ENCODE measurements around the gene CCDC88A. TPM values are rescaled to one million over a fixed set of nuclear protein-coding genes. Genes with fewer than 3 reads are reported as not detected.

The CCDC88A gene
- total RNA-seq, 5 donors from 2014 or later (not counting 1 experiment from before 2014, with no cell fraction given): 13.2 to 15.7 (median 14.3) TPM

DNA sequence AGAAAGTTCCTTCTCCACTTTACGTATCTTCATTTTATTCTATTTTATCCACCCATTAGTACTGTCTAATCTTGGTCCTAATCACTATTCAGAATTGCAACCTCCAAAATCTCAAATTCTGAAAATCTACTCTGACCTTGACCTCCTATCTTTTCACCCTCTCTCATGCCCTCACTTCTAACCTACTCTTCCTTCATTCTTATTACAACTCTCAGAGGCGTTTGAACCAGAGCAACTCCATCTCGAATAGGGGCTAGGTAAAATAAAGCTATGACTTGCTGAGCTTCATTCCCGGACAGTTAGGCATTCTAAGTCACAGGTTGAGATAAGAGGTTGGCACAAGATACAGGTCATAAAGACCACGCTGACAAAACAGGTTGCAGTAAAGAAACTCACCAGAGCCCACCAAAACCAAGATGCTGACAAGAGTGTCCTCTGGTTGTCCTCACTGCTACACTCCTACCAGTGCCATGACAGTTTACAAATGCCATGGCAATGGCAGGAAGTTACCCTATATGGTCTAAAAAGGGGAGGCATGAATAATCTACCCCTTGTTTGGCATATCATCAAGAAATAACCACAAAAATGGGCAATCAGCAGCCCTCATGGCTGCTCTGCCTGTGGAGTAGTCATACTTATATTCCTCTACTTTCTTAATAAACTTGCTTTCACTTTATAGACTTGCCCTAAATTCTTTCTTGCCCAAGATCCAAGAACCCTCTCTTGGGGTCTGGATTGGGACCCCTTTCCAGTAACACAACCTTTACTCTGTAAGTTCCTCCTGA lies 11.4 kb downstream of the CCDC88A start:
- Mint-ChIP-seq H3K36me3 (peaks cover 5% of the 10 kb centered on the region), H3K4me1 (peaks cover 0 to 8% (median 8%) of the 10 kb centered on the region in 3 donors), H3K4me3 (no peak overlapping the region), H3K27ac (peak overlapping the region in 1 of 2 donors; percentile 13), H3K9me3 (no peaks in the 10 kb centered on the region), H3K27me3 (no peaks in the 10 kb centered on the region)
- Histone ChIP-seq H3K27me3 (replicated peaks in 1 of 2; ENCODE audit: control insufficient read depth in 2 of 2, extremely low read depth in 1 of 2, insufficient read depth in 2 of 2, low read length in 1 of 2) (no peaks in the 10 kb centered on the region), H3K9me3 (no peaks in the 10 kb centered on the region), H3K36me3 (ENCODE audit: control insufficient read depth in 2 of 2, extremely low read depth in 1 of 2, insufficient read depth in 1 of 2, low read length in 1 of 2) (no peaks in the 10 kb centered on the region), H3K4me1 (ENCODE audit: control insufficient read depth in 1 of 2, extremely low read depth in 1 of 2, insufficient read depth in 2 of 2, low read length in 2 of 2) (no peaks in the 10 kb centered on the region), H3K27ac (ENCODE audit: low read length) (no peak overlapping the region), H3K4me3 (ENCODE audit: control insufficient read depth in 1 of 2, extremely low read depth in 1 of 2, low read length in 1 of 2) (no peak overlapping the region)
- DNase-seq (no peak), ATAC-seq (replicated peaks in 1 of 4) (no peak)
- WGBS (ENCODE audit: insufficient coverage): 94% methylated on average over 2 of the region's 5 CpGs
- ChIA-PET CTCF (no interaction called here), POLR2A (no interaction called here)

DNA sequence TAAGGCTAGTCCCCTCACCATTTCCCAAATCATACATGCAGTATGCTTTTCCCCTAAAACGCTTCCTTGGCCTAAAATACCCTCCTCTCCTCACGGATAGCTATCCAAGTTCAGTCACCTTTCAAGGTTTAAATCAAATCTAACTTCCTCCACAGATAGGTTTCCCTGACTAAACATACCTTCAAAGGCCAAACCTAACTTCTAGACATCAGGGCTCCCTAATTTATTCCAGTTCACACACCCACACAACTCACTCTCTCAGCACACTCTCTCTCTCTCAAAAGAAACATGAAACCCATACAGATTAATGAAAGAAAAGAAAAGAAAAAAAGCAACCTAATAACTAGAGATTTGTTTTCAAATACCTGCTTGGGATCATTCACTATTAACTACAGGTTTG lies 14.5 kb downstream of the CCDC88A start:
- Mint-ChIP-seq H3K27me3 (no peaks in the 10 kb centered on the region), H3K4me1 (peaks cover 0 to 8% (median 8%) of the 10 kb centered on the region in 3 donors), H3K4me3 (no peak overlapping the region), H3K27ac (peak overlapping the region in 1 of 2 donors; percentile 30), H3K36me3 (peaks cover 10% of the 10 kb centered on the region), H3K9me3 (no peaks in the 10 kb centered on the region)
- no peak for ATAC-seq (replicated peaks in 1 of 4)
- Histone ChIP-seq H3K9me3 (no peaks in the 10 kb centered on the region), H3K27ac (ENCODE audit: low read length) (no peak overlapping the region), H3K4me3 (ENCODE audit: control insufficient read depth in 1 of 2, extremely low read depth in 1 of 2, low read length in 1 of 2) (no peak overlapping the region), H3K27me3 (replicated peaks in 1 of 2; ENCODE audit: control insufficient read depth in 2 of 2, extremely low read depth in 1 of 2, insufficient read depth in 2 of 2, low read length in 1 of 2) (no peaks in the 10 kb centered on the region), H3K36me3 (ENCODE audit: control insufficient read depth in 2 of 2, extremely low read depth in 1 of 2, insufficient read depth in 1 of 2, low read length in 1 of 2) (no peaks in the 10 kb centered on the region), H3K4me1 (ENCODE audit: control insufficient read depth in 1 of 2, extremely low read depth in 1 of 2, insufficient read depth in 2 of 2, low read length in 2 of 2) (no peaks in the 10 kb centered on the region)
- WGBS (ENCODE audit: insufficient coverage): 93% methylated on average over 2 of the region's 2 CpGs
- POLR2A ChIA-PET: no interaction called here
- CTCF ChIA-PET: no interaction called here
- no peak for DNase-seq

DNA sequence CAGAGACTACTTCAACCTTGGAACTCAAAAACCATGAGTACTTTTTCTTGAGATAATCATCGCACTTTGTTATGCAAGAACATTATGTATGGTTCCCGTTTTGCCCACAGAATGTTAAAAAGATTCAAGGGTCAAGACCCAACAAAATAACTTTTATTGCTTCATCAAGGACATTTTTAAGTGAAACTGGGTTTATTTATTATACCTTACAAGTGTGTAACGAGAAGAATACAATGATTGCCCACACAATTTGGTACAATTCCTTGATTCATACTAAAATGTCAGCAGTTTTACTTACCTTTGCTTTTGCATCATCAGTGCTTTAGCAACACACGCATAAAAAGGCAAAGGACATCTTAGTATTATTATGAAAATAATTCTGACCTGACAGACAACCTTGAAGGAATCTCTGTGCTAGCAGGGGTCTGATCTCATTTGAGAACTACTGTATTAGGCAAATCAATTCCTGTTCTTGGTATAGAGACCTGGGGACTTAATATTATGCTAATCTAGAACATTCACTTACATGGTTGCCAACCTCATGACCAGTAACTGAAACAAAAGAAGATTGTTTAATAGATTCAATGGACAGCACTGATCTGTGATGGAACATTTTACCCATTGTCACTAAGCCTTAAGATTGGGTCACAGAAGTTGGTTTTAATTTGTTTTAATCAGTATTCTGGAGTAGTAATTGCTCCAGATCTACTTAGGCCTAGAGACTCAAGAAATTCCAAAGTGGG lies 16.2 kb downstream of the CCDC88A start:
- H3K4me1 Mint-ChIP-seq: no peaks in the 10 kb centered on the region
- no peaks in the 10 kb centered on the region for H3K27me3 ChIP-seq (replicated peaks in 1 of 2; ENCODE audit: control insufficient read depth in 2 of 2, extremely low read depth in 1 of 2, insufficient read depth in 2 of 2, low read length in 1 of 2)
- no peaks in the 10 kb centered on the region for H3K9me3 Mint-ChIP-seq
- ChIA-PET POLR2A (interaction anchor here in 1 of 2 donors (0.7 kb wide), 1 partner anchor 118 kb away, joined by 5 read pairs; no protein-coding TSS in a partner anchor), CTCF (no interaction called here)
- H3K4me3 Mint-ChIP-seq: no peak overlapping the region
- no peak overlapping the region for H3K4me3 ChIP-seq (ENCODE audit: control insufficient read depth in 1 of 2, extremely low read depth in 1 of 2, low read length in 1 of 2)
- no CpG with 5 or more reads among the region's 4 CpGs for WGBS (ENCODE audit: insufficient coverage)
- no peaks in the 10 kb centered on the region for H3K36me3 ChIP-seq (ENCODE audit: control insufficient read depth in 2 of 2, extremely low read depth in 1 of 2, insufficient read depth in 1 of 2, low read length in 1 of 2)
- no peak overlapping the region for H3K27ac Mint-ChIP-seq
- no peak overlapping the region for H3K27ac ChIP-seq (ENCODE audit: low read length)
- no peaks in the 10 kb centered on the region for H3K27me3 Mint-ChIP-seq
- DNase-seq (no peak), ATAC-seq (replicated peaks in 1 of 4) (no peak)
- H3K4me1 ChIP-seq (ENCODE audit: control insufficient read depth in 1 of 2, extremely low read depth in 1 of 2, insufficient read depth in 2 of 2, low read length in 2 of 2): no peaks in the 10 kb centered on the region
- H3K36me3 Mint-ChIP-seq: peaks cover 10% of the 10 kb centered on the region
- no peaks in the 10 kb centered on the region for H3K9me3 ChIP-seq

DNA sequence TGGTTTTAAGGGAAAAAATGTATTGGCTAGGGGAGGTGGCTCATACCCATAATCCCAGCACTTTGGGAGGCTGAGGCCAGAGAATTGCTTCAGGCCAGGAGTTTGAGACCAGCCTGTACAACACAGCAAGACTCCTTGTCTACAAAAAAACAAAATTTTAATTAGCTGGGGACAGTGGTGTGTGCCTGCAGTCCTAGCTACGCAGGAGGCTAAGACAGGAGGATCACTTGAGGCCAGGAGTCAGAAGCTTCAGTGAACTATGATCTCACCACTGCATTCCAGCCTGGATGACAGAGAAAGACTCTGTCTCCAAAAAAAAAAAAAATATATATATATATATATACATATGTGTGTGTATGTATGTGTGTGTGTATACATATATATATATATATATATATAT lies 18.5 kb downstream of the CCDC88A start:
- no peak overlapping the region for H3K4me3 Mint-ChIP-seq
- Histone ChIP-seq H3K4me1 (ENCODE audit: control insufficient read depth in 1 of 2, extremely low read depth in 1 of 2, insufficient read depth in 2 of 2, low read length in 2 of 2) (no peaks in the 10 kb centered on the region), H3K27me3 (replicated peaks in 1 of 2; ENCODE audit: control insufficient read depth in 2 of 2, extremely low read depth in 1 of 2, insufficient read depth in 2 of 2, low read length in 1 of 2) (no peaks in the 10 kb centered on the region), H3K9me3 (no peaks in the 10 kb centered on the region), H3K27ac (ENCODE audit: low read length) (no peak overlapping the region), H3K4me3 (ENCODE audit: control insufficient read depth in 1 of 2, extremely low read depth in 1 of 2, low read length in 1 of 2) (no peak overlapping the region), H3K36me3 (ENCODE audit: control insufficient read depth in 2 of 2, extremely low read depth in 1 of 2, insufficient read depth in 1 of 2, low read length in 1 of 2) (no peaks in the 10 kb centered on the region)
- no peak overlapping the region for H3K27ac Mint-ChIP-seq
- peaks cover 10% of the 10 kb centered on the region for H3K36me3 Mint-ChIP-seq
- H3K4me1 Mint-ChIP-seq: no peaks in the 10 kb centered on the region
- DNase-seq (no peak), ATAC-seq (replicated peaks in 1 of 4) (no peak)
- H3K9me3 Mint-ChIP-seq: no peaks in the 10 kb centered on the region
- POLR2A ChIA-PET: interaction anchor here in 1 of 2 donors (0.6 kb wide), 1 partner anchor 9 kb away, joined by 3 read pairs; no protein-coding TSS in a partner anchor
- H3K27me3 Mint-ChIP-seq: no peaks in the 10 kb centered on the region
- CTCF ChIA-PET: no interaction called here
- WGBS (ENCODE audit: insufficient coverage): no CpG with 5 or more reads among the region's 1 CpG

DNA sequence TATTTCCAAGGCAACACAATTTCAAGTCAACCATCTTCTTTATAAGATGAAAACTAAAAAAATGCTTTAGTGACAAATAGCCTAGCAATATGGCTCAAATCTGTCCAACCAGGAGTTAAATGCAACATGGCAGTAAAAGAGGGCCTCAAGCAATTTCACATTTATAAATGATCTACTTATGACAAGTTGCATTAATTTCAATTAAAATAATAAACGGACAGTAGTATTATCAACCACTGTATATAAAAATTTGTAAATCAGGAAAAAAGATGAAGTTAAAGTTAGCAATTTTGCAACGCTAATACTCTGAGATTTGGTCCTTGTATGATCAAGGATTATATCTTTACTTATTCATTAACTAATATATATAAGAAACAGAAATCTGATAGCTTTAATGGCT lies 19.3 kb downstream of the CCDC88A start:
- Mint-ChIP-seq H3K4me3 (no peak overlapping the region), H3K4me1 (no peaks in the 10 kb centered on the region), H3K9me3 (no peaks in the 10 kb centered on the region), H3K36me3 (peaks cover 9% of the 10 kb centered on the region), H3K27me3 (no peaks in the 10 kb centered on the region), H3K27ac (no peak overlapping the region)
- DNase-seq (no peak), ATAC-seq (replicated peaks in 1 of 4) (no peak)
- WGBS (ENCODE audit: insufficient coverage): no CpG with 5 or more reads among the region's 2 CpGs
- H3K9me3 ChIP-seq: no peaks in the 10 kb centered on the region
- no peaks in the 10 kb centered on the region for H3K4me1 ChIP-seq (ENCODE audit: control insufficient read depth in 1 of 2, extremely low read depth in 1 of 2, insufficient read depth in 2 of 2, low read length in 2 of 2)
- H3K27ac ChIP-seq (ENCODE audit: low read length): no peak overlapping the region
- ChIA-PET POLR2A (interaction anchor here in 1 of 2 donors (0.6 kb wide), 1 partner anchor 12 kb away, joined by 7 read pairs; no protein-coding TSS in a partner anchor), CTCF (no interaction called here)
- no peaks in the 10 kb centered on the region for H3K36me3 ChIP-seq (ENCODE audit: control insufficient read depth in 2 of 2, extremely low read depth in 1 of 2, insufficient read depth in 1 of 2, low read length in 1 of 2)
- no peaks in the 10 kb centered on the region for H3K27me3 ChIP-seq (replicated peaks in 1 of 2; ENCODE audit: control insufficient read depth in 2 of 2, extremely low read depth in 1 of 2, insufficient read depth in 2 of 2, low read length in 1 of 2)
- no peak overlapping the region for H3K4me3 ChIP-seq (ENCODE audit: control insufficient read depth in 1 of 2, extremely low read depth in 1 of 2, low read length in 1 of 2)

DNA sequence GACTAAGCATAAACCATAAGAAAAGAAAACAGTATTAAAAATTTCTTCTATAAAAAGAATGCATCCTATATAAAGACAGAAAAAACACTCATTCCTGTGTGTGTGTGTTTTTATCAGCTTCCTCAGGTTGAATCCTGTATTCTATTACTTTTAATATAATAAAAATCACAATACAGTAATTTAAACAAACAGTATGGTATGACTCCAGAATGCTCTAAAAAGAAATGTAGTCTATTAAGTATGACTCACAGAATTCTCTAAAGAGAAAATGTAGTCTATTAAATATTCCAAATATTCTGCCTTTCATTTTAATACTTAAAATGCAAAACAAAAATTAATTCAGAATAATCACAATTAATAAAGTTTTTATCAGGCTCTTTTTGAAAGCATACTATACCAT lies 19.8 kb downstream of the CCDC88A start:
- ATAC-seq (replicated peaks in 1 of 4) (no peak), DNase-seq (no peak)
- POLR2A ChIA-PET: interaction anchor here in 1 of 2 donors (0.6 kb wide), 1 partner anchor 12 kb away, joined by 7 read pairs; no protein-coding TSS in a partner anchor
- no peaks in the 10 kb centered on the region for H3K9me3 ChIP-seq
- H3K9me3 Mint-ChIP-seq: no peaks in the 10 kb centered on the region
- no peaks in the 10 kb centered on the region for H3K36me3 ChIP-seq (ENCODE audit: control insufficient read depth in 2 of 2, extremely low read depth in 1 of 2, insufficient read depth in 1 of 2, low read length in 1 of 2)
- H3K36me3 Mint-ChIP-seq: peaks cover 5% of the 10 kb centered on the region
- H3K27me3 Mint-ChIP-seq: no peaks in the 10 kb centered on the region
- no peaks in the 10 kb centered on the region for H3K4me1 Mint-ChIP-seq
- H3K27ac ChIP-seq (ENCODE audit: low read length): no peak overlapping the region
- H3K4me1 ChIP-seq (ENCODE audit: control insufficient read depth in 1 of 2, extremely low read depth in 1 of 2, insufficient read depth in 2 of 2, low read length in 2 of 2): no peaks in the 10 kb centered on the region
- H3K4me3 ChIP-seq (ENCODE audit: control insufficient read depth in 1 of 2, extremely low read depth in 1 of 2, low read length in 1 of 2): no peak overlapping the region
- CTCF ChIA-PET: no interaction called here
- no peak overlapping the region for H3K4me3 Mint-ChIP-seq
- H3K27me3 ChIP-seq (replicated peaks in 1 of 2; ENCODE audit: control insufficient read depth in 2 of 2, extremely low read depth in 1 of 2, insufficient read depth in 2 of 2, low read length in 1 of 2): no peaks in the 10 kb centered on the region
- H3K27ac Mint-ChIP-seq: no peak overlapping the region
